Activated naive CD4-positive, alpha-beta T cell treated with anti-CD3 and anti-CD28 coated beads, Interleukin-2, amount 50 U/mL, for 24 hours (primary cell): ENCODE measurements around the gene VPS4A.
A peak's percentile ranks its signal among the peaks of the same experiment; 100 is the strongest.

Source experiments
- H3K27ac Mint-ChIP-seq: one replicate; pipeline ENCODE4 v1.8.0; 2021; ENCODE audit warnings: mild to moderate bottlenecking, mixed read lengths
- H3K27me3 Mint-ChIP-seq: one replicate; pipeline ENCODE4 v1.8.0; 2021; ENCODE audit warnings: mixed read lengths
- H3K36me3 Mint-ChIP-seq: one replicate; pipeline ENCODE4 v1.8.0; 2021; ENCODE audit warnings: mixed read lengths
- H3K4me1 Mint-ChIP-seq: one replicate; pipeline ENCODE4 v1.8.0; 2021; ENCODE audit warnings: mixed read lengths
- H3K4me3 Mint-ChIP-seq: one replicate; pipeline ENCODE4 v1.8.0; 2021; ENCODE audit warnings: mild to moderate bottlenecking, mixed read lengths
- H3K9me3 Mint-ChIP-seq: one replicate; pipeline ENCODE4 v1.8.0; 2021; ENCODE audit warnings: mixed read lengths

VPS4A gene

DNA sequence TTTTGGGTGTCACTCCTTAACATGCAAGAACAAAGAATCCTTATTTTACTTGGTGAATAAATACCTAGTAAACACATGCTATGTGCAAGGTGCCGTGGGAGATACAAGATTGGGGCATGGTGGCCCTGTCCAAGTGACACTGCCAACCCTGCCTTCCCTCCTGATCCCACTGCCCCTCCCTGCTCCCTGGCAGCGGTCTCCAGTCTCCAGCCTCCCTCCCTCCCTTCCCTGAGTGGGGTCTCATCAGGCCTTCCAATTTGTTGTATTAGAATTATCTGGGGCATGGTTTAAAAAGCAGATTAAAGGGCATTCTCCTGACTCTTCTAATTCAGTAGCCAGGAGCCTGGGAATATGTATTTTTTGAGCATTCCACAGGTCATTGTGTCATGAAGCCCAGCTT is 52.9 kb downstream of the VPS4A start:
- H3K27ac Mint-ChIP-seq = no peak overlapping the region
- H3K9me3 Mint-ChIP-seq = no peaks in the 10 kb centered on the region
- no peak overlapping the region for H3K4me3 Mint-ChIP-seq
- H3K4me1 Mint-ChIP-seq = peaks cover 23% of the 10 kb centered on the region
- H3K36me3 Mint-ChIP-seq = peaks cover 21% of the 10 kb centered on the region
- no peaks in the 10 kb centered on the region for H3K27me3 Mint-ChIP-seq

GRCh38 chr16:69365901-69366300 is 54.8 kb downstream of the VPS4A start:
- peak overlapping the region; percentile 0 for H3K27ac Mint-ChIP-seq
- no peak overlapping the region for H3K4me3 Mint-ChIP-seq
- peaks cover 23% of the 10 kb centered on the region for H3K4me1 Mint-ChIP-seq
- H3K9me3 Mint-ChIP-seq = no peaks in the 10 kb centered on the region
- H3K36me3 Mint-ChIP-seq = peaks cover 28% of the 10 kb centered on the region
- H3K27me3 Mint-ChIP-seq = no peaks in the 10 kb centered on the region

GRCh38 chr16:69366431-69366830 is 55.3 kb downstream of the VPS4A start:
- Mint-ChIP-seq H3K9me3 (no peaks in the 10 kb centered on the region), H3K27ac (no peak overlapping the region), H3K4me1 (peaks cover 24% of the 10 kb centered on the region), H3K4me3 (no peak overlapping the region), H3K36me3 (peaks cover 28% of the 10 kb centered on the region), H3K27me3 (no peaks in the 10 kb centered on the region)

DNA sequence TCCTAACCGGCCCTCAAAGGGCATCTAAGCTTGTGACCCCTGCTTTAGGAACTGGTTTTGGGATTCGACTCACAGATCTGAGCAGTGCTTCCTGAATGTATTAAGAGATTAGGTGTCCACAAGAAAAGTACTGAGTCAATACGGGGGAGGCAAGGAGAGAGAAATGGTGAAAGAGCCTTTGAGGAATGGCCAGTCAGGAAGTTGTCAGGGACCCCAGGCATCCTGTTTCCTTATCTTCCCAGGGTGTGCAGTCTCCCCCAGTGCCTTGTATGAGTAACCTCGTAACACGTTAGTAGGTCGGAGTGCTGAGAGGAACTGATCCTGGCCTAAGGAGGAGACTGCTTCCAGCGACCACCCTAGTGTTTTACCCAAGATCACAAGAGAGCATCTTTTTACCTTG is 56.8 kb downstream of the VPS4A start:
- Mint-ChIP-seq H3K9me3 (no peaks in the 10 kb centered on the region), H3K4me3 (no peak overlapping the region), H3K27me3 (no peaks in the 10 kb centered on the region), H3K36me3 (peaks cover 26% of the 10 kb centered on the region), H3K27ac (peak overlapping the region; percentile 35), H3K4me1 (peaks cover 23% of the 10 kb centered on the region)

GRCh38 chr16:69368866-69369265 is 57.7 kb downstream of the VPS4A start:
- peaks cover 25% of the 10 kb centered on the region for H3K4me1 Mint-ChIP-seq
- H3K9me3 Mint-ChIP-seq = no peaks in the 10 kb centered on the region
- H3K36me3 Mint-ChIP-seq = peaks cover 24% of the 10 kb centered on the region
- H3K4me3 Mint-ChIP-seq = no peak overlapping the region
- H3K27ac Mint-ChIP-seq = no peak overlapping the region
- H3K27me3 Mint-ChIP-seq = no peaks in the 10 kb centered on the region

DNA sequence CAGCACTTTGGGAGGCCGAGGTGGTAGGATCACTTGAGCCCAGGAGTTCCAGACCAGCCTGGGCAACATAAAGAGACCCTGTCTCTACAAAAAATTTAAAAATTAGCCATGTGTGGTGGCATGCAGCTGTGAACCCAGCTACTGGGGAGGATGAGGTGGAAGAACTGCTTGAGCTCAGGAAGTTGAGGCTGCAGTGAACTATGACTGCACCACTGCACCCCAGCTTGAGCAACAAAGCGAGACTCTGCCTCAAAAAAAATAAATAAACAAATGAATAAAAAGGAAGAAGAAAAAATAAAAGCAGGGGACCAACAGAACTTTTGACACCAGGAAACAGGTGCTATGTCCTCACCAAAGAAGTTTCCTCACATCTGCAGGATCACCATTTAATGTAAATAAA is 60.4 kb downstream of the VPS4A start:
- no peak overlapping the region for H3K27ac Mint-ChIP-seq
- H3K36me3 Mint-ChIP-seq = peaks cover 15% of the 10 kb centered on the region
- H3K4me3 Mint-ChIP-seq = no peak overlapping the region

DNA sequence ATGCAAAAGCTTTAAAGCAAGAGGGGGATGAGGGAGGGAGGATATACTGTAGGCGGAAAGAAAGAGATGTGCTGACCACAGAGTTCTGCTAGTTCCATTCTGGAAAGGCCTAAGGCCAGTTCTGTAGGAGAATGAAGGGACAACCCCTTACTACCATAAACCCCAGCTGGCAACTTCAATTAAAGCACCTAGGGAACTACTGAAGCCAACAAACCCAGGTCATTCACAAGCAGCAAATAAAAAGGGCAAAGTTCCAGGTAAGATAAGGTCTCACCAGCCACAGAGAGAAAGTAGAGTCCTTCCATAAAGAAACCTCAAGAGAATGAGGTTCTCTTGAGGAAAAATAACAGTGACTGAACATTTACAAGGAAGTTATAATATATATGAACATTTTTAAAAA is 61.9 kb downstream of the VPS4A start:
- Mint-ChIP-seq H3K4me3 (no peak overlapping the region), H3K9me3 (no peaks in the 10 kb centered on the region), H3K4me1 (peaks cover 18% of the 10 kb centered on the region), H3K27ac (no peak overlapping the region), H3K36me3 (peaks cover 16% of the 10 kb centered on the region), H3K27me3 (no peaks in the 10 kb centered on the region)

More for the DNA sequence above, 60.4 kb downstream of the VPS4A start:
- Mint-ChIP-seq H3K4me1 (peaks cover 18% of the 10 kb centered on the region), H3K9me3 (no peaks in the 10 kb centered on the region), H3K27me3 (no peaks in the 10 kb centered on the region)
